Parathyroid adenoma (tissue), 2 donors: ENCODE results near the gene CNTN6.

Experiments used
- H2AFZ ChIP-seq: fragments of 300-600 bp; sonication (generic); one replicate; pipeline ENCODE4 v1.7.0; 2017; ENCODE audit warnings: antibody characterized with exemption, mild to moderate bottlenecking
- H3K27ac ChIP-seq: fragments of 300-600 bp; sonication (generic); one replicate; pipeline ENCODE4 v1.7.0; 2017
- H3K27me3 ChIP-seq: fragments of 300-600 bp; sonication (generic); one replicate; pipeline ENCODE4 v1.7.0; 2017; ENCODE audit warnings: low read length; ENCODE audit not compliant: control insufficient read depth, insufficient read depth
- H3K36me3 ChIP-seq: fragments of 300-600 bp; sonication (generic); one replicate; pipeline ENCODE4 v1.7.0; 2017; ENCODE audit warnings: low read length; ENCODE audit not compliant: control insufficient read depth, insufficient read depth
- H3K4me1 ChIP-seq: fragments of 300-600 bp; sonication (generic); one replicate; pipeline ENCODE4 v1.7.0; 2017; ENCODE audit warnings: control low read depth
- H3K4me2 ChIP-seq: fragments of 300-600 bp; sonication (generic); one replicate; pipeline ENCODE4 v1.7.0; 2017; ENCODE audit warnings: low read length
- H3K4me3 ChIP-seq: fragments of 300-600 bp; sonication (generic); one replicate; pipeline ENCODE4 v1.7.0; 2017; ENCODE audit warnings: low read depth, low read length
- H3K79me2 ChIP-seq: fragments of 300-600 bp; sonication (generic); one replicate; pipeline ENCODE4 v1.7.0; 2017; ENCODE audit warnings: control low read depth
- H3K9ac ChIP-seq: fragments of 300-600 bp; sonication (generic); one replicate; pipeline ENCODE4 v1.7.0; 2017; ENCODE audit warnings: mild to moderate bottlenecking
- H3K9me3 ChIP-seq: fragments of 300-600 bp; sonication (generic); one replicate; pipeline ENCODE4 v1.7.0; 2017; ENCODE audit warnings: low read length; ENCODE audit not compliant: control insufficient read depth
- CTCF ChIP-seq: fragments of 300-600 bp; sonication (generic); IDR thresholded peaks from one replicate; pipeline ENCODE4 v1.7.0; 2017; ENCODE audit warnings: antibody characterized with exemption, mild to moderate bottlenecking
- donor health status: primary hyperparathyroidism.

Gene CNTN6

GRCh38 chr3:1269808-1270207 is 177.0 kb downstream of the CNTN6 start:
- no peak overlapping the region for H3K27ac ChIP-seq
- no peak overlapping the region for H2AFZ ChIP-seq
- H3K9me3 ChIP-seq: no peaks in the 10 kb centered on the region
- TF ChIP-seq CTCF: no peak
- no peak overlapping the region for H3K4me2 ChIP-seq
- H3K4me1 ChIP-seq: no peaks in the 10 kb centered on the region
- no peaks in the 10 kb centered on the region for H3K36me3 ChIP-seq
- H3K79me2 ChIP-seq: no peaks in the 10 kb centered on the region
- no peaks in the 10 kb centered on the region for H3K27me3 ChIP-seq
- H3K9ac ChIP-seq: no peak overlapping the region
- H3K4me3 ChIP-seq: no peak overlapping the region

GRCh38 chr3:1272546-1273265 is 179.9 kb downstream of the CNTN6 start:
- H3K4me3 ChIP-seq: no peak overlapping the region
- no peaks in the 10 kb centered on the region for H3K4me1 ChIP-seq
- H3K9ac ChIP-seq: no peak overlapping the region
- H3K27me3 ChIP-seq: no peaks in the 10 kb centered on the region
- H3K27ac ChIP-seq: no peak overlapping the region
- no peak overlapping the region for H3K4me2 ChIP-seq
- H3K79me2 ChIP-seq: no peaks in the 10 kb centered on the region
- no peaks in the 10 kb centered on the region for H3K36me3 ChIP-seq
- no peak for TF ChIP-seq CTCF
- H3K9me3 ChIP-seq: no peaks in the 10 kb centered on the region
- peak overlapping the region; percentile 40 for H2AFZ ChIP-seq

GRCh38 chr3:1275495-1275894 is 182.7 kb downstream of the CNTN6 start:
- Histone ChIP-seq H3K4me1 (no peaks in the 10 kb centered on the region), H3K9me3 (no peaks in the 10 kb centered on the region), H3K36me3 (no peaks in the 10 kb centered on the region), H3K79me2 (no peaks in the 10 kb centered on the region), H2AFZ (no peak overlapping the region), H3K4me3 (no peak overlapping the region), H3K9ac (no peak overlapping the region), H3K4me2 (no peak overlapping the region), H3K27ac (no peak overlapping the region), H3K27me3 (no peaks in the 10 kb centered on the region)
- TF ChIP-seq CTCF: peak; percentile 54

- Histone ChIP-seq H3K79me2 (no peaks in the 10 kb centered on the region), H2AFZ (no peak overlapping the region), H3K27ac (no peak overlapping the region), H3K9ac (no peak overlapping the region), H3K36me3 (no peaks in the 10 kb centered on the region), H3K27me3 (no peaks in the 10 kb centered on the region), H3K4me2 (no peak overlapping the region), H3K4me1 (no peaks in the 10 kb centered on the region), H3K9me3 (no peaks in the 10 kb centered on the region), H3K4me3 (no peak overlapping the region)
- TF ChIP-seq CTCF: no peak
These were observed 195.0 kb downstream of the CNTN6 start for GRCh38 chr3:1287815-1288214.
